Cardiac fibroblast (primary cell): ENCODE results near the gene TNS1.

Source experiments
- DNase-seq, 2 donors: peaks; one replicate each; pipeline versions ENCODE4 v3.0.0 to v3.0.0-alpha.2; 2010; ENCODE audit warnings: low read depth in 2 of 2
- H3K4me3 ChIP-seq, 2 donors: replicated peaks in 1 of 2; 1 replicate in 1 of 2; 2 replicates in 1 of 2; pipeline ENCODE4 v1.5.1; 2011; ENCODE audit warnings: low read depth in 2 of 2, low read length in 2 of 2, mild to moderate bottlenecking in 2 of 2, moderate library complexity in 1 of 2
- CTCF ChIP-seq: IDR thresholded peaks from one replicate; pipeline ENCODE4 v1.5.1; 2011; ENCODE audit warnings: low read depth, mild to moderate bottlenecking, low read length, inconsistent platforms

TNS1 gene

GRCh38 chr2:217826520-217826919 lies 176.3 kb downstream of the TNS1 start:
- H3K4me3 ChIP-seq = no peak overlapping the region
- peak in 1 of 2 donors; percentile 36 for DNase-seq
- no peak for TF ChIP-seq CTCF

GRCh38 chr2:217825469-217826235 lies 177.1 kb downstream of the TNS1 start:
- no peak overlapping the region for H3K4me3 ChIP-seq
- no peak for DNase-seq
- TF ChIP-seq CTCF = no peak

GRCh38 chr2:217824223-217824622 lies 178.6 kb downstream of the TNS1 start:
- no peak for DNase-seq
- TF ChIP-seq CTCF = no peak
- no peak overlapping the region for H3K4me3 ChIP-seq

- no peak for TF ChIP-seq CTCF
- DNase-seq = no peak
Measured at GRCh38 chr2:217823626-217824025, 179.2 kb downstream of the TNS1 start.

GRCh38 chr2:217822296-217823252 lies 180.2 kb downstream of the TNS1 start:
- peak; percentile 27 for TF ChIP-seq CTCF
- DNase-seq = peak; percentile 39 to 43
- no peak overlapping the region for H3K4me3 ChIP-seq

More at GRCh38 chr2:217823626-217824025, 179.2 kb downstream of the TNS1 start:
- H3K4me3 ChIP-seq = no peak overlapping the region

GRCh38 chr2:217821536-217822147 lies 181.2 kb downstream of the TNS1 start:
- DNase-seq = no peak
- TF ChIP-seq CTCF = no peak

More at GRCh38 chr2:217821536-217822147, 181.2 kb downstream of the TNS1 start:
- H3K4me3 ChIP-seq = no peak overlapping the region
